ENCODE results near the gene HOXA4.

DNA sequence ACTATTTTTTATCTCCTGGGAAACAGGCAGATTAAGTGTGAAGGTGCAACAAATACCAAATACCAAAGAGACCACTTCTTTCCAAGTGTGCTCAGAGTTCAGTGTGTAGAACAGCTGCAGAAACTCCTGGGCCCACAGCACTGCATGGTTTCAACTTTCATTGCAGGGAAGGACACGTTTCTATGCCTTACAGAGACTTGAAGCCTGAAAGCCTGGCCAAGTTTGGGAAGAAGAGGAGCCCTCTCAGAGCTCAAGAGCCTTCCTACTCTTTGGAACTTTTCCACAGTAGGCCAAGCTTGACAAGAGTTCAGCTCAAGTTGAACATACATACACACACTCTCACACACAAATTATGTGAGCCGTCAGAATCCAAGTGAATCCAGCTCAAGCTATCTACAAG, 2.5 kb downstream of the HOXA4 start:
- TF ChIP-seq, protein P1, sequence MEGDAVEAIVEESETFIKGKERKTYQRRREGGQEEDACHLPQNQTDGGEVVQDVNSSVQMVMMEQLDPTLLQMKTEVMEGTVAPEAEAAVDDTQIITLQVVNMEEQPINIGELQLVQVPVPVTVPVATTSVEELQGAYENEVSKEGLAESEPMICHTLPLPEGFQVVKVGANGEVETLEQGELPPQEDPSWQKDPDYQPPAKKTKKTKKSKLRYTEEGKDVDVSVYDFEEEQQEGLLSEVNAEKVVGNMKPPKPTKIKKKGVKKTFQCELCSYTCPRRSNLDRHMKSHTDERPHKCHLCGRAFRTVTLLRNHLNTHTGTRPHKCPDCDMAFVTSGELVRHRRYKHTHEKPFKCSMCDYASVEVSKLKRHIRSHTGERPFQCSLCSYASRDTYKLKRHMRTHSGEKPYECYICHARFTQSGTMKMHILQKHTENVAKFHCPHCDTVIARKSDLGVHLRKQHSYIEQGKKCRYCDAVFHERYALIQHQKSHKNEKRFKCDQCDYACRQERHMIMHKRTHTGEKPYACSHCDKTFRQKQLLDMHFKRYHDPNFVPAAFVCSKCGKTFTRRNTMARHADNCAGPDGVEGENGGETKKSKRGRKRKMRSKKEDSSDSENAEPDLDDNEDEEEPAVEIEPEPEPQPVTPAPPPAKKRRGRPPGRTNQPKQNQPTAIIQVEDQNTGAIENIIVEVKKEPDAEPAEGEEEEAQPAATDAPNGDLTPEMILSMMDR (IDR thresholded peaks at IDR 0.05): no peak
- no peak for TF ChIP-seq POLR2A (IDR thresholded peaks at IDR 0.05)
